Measurements from ENCODE around the gene UBE2G2.

UBE2G2 gene

DNA sequence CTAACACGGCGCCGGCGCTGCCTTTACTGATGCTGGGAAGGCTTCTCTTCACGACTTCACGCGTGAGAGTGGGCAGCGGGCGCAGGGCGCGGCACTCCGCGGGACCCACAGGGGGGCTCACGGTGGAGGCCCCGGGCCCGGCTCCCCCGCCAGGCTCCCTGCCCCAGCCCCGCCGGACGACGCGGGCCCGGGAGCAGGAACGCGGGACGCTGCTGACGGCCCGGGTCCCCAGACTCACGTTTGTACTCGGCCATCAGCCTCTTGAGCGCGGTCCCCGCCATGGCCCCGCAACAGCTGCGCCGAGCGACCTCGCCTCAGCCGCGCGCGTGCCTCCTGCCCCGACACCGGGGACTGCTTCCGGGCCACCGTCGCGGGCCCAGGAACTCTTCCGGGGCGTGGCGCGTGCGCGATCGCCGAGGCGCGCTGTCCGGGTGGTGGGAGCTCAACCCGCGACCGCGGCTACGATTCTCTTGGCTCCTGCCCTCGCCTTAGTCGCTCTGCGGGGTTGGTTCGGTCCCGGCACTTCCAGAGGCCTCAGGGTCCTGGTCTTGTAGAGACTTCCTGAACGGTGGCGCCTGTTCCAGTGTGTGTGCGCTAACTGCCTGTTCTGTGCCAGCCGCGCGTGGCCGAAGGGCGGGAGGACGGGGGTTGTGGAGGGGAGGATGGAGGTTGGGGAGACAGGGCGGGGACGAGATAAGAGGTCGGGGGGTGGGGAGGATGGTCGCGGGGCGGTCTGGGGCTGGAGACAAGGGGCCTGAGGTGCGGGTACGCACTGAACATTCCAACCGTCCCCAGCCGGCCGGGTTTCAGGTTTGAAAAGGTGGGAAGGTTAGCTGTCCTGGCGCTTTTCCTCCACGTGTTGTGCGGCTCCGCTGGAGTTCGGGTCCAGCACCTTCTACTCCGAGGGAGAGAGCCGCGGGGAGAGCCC lies at the start of gene UBE2G2:
TSS of gene UBE2G2 (minus strand) at position 353 of the 928 bp plus-strand sequence. CDS start at position 281, 72 bp downstream.
- DNase-seq, result peak; percentile 93

GRCh38 chr21:44850905-44851657 lies 49.5 kb upstream of the UBE2G2 start:
- DNase-seq, result no peak

DNA sequence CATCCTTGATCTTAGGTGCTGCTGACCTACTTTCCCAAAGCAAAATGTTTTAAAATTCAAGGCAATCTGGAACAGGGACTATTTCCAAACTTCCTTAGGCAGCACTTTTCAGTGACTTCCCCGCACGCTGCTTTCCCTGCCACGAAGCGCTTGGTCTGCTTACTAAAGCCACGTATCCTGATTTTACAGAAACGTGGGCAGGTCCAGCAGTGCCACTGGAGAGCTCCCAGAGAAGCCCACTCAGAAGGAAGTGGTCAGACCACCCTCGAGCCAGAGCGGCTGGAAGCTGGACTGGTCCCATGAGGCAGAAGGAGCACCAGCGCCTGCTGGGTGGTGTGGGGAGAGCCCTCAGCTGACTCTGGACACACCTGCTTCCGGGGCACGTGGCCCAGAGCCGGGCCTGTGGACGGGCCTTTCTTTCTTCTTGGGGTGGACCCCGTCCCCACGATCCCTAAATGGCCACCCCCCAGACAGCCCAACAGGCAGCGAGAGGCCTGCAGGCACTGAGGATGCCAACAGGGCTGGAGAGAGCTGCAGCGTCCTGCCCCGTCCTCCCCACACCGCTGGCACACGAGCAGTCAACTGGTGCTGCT lies 48.7 kb upstream of the UBE2G2 start:
- no peak for DNase-seq

DNA sequence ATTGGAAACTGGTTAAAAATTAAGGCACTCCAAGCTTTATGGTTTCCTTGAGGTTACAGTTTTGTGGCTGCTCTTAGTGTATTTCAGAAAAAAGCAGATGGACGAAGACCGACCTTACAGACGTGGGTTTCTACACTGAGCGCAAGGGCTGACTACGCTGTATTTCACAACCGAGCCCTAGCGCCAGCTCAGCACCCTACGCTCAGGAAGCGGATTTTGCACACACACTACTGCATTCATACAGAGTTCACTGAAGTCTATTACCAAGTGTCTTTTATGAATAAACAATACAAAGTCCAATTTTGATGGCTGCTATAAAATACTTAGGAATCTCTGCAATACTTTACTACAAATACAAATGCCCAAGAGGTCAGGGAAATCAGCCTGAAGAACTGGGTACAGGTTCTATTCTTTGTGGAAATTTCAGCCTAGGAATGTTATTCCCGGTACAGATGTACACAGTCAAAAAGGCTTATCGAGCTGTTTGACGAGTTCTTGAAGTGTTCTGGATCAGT lies 48.1 kb upstream of the UBE2G2 start:
- no peak for DNase-seq

DNA sequence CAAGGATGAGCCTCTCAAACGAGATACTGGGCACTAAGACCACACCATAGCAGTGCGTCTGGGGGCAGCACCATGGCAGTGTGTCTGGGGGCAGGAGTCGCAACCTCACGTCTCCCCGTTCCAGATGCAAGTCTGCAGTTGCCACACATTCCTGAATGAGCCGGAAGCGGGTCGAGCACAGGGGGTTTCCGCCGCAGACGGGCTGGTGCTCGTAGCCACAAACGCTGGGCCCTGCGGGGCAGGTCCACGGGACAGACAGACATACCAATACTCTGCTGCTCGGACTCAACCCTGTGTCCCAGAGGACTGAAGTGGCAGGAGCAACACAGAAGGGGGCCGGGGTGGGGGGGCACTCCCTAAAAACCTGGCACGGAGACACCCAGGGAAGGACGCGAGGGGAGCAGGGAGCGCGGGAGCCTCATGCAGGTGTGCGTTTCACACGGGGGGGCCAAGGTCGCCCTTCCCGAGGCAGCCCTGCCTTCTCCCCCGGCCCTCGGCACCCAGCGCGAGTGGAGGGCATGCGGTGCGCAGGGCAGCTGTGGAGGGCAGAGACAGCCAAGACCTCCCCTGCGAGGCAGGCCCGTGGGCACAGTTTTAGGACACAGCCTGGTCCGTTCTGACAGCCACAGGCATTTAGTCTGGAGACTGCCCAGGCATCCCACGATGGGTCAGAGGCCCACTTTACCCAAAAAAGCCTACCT lies 47.4 kb upstream of the UBE2G2 start:
- DNase-seq, result no peak

DNA sequence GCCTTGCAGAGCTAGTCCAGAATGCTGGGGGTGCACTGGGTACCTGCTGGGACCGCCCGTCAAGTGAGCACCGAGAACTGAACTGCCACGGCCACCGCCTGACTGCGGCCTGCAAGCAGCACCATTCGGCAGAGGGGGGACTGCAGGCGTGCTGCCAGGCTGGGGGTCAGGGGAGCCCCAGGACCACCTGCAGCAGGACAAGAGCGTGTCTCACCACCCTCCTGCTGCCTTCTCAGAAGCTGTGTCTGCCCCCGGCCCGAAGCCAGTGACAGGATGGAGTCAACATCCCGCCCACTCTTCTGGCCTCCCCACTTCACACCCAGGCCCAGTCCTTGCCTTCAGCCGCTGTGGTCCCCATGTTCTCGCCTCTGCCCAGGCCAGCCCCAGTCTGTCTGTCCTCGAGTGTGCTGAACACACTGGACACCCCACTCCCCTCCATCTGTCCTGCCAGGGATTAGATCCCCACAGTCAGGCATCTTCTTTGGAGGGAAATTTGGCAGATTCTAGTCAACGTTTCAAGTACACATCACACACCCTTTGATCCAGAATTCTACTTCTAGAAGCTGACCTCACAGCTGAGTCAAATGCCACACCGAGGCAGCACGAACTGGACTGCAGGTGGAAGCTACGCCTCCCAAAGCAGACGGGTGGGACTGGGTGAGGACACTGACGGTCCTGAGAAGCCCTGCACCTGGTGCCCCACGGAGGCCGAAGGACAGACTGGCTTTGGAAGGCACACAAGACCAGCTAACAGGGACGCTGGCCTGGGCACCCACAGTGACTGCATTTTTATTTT lies 45.8 kb upstream of the UBE2G2 start:
- no peak for DNase-seq

GRCh38 chr21:44846485-44847260 lies 45.1 kb upstream of the UBE2G2 start:
- DNase-seq, result no peak

DNA sequence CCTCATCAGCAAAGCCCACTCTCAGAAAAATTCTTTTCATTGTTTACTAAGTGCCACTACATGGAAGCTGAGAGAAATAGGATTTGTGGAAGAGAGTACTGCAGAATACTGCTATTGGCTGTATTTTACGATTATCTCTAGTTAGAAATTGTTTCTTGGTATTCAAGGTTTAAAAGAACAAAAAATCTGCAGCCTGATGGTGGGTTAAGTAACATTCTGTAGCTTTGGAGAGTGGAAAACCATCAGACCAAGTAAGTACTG lies 44.5 kb upstream of the UBE2G2 start:
- no peak for DNase-seq

GRCh38 chr21:44845418-44846223 lies 44.0 kb upstream of the UBE2G2 start:
- DNase-seq, result peak; percentile 41

DNA sequence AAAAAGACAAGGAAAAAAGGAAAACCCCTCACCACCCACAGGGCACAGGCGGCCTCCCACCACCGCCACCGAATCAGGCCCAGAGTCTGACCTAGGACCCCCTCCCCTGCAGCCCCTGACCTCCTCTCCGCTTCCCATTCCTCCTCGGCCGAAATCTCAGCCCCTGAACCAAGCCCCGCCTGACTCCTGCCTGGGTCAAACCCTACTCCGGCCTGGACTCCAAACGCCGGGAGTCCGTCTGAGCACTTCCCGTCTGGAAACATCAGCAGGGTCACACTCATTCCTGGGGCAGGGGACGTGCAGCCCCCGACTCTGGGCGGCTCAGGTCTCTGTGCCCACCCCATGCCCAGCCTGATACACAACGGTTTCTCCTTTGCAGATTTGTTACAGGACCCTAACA lies 42.6 kb upstream of the UBE2G2 start:
- no peak for DNase-seq

GRCh38 chr21:44842721-44843445 lies 41.3 kb upstream of the UBE2G2 start:
- DNase-seq, result no peak

DNA sequence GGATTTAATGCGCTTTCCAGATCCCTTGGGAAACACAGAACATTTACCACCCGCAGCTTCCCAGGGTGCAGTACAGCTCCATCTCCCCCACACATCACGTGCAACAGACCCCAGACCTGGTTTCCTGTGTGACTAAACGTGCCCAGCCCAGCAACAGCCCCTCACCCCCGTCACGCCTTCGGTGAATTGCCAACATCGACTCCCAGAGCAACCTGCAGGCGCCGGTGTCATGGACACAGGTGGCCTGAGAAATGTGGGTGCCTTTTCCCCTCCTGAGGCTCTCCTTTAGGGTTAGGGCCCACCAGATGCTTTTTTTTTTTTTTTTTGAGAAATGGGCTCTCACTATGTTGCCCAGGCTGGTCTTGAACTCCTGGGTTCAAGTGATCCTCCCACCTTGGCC lies 40.5 kb upstream of the UBE2G2 start:
- DNase-seq, result no peak

DNA sequence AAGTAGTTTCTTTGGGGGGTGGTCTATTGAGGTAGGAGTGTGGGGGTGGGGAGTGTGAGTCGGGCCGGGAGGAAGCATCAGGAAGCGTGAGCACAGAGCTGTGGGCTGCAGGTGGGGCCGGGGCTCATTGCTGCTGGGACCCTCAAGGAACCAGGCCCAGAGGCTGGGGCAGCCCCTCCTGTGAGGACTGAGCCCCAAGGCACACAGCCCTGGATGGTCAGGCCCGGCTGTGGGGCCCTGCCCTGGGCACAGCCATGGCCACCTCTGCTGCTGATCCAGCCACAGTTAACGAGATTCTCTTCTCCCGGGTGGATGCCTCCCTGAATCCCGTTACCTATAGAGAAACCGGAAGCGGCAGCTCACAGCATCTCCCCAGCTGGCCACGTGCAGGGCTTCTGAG lies 39.2 kb upstream of the UBE2G2 start:
- no peak for DNase-seq

GRCh38 chr21:44838951-44839350 lies 37.3 kb upstream of the UBE2G2 start:
- DNase-seq, result no peak

DNA sequence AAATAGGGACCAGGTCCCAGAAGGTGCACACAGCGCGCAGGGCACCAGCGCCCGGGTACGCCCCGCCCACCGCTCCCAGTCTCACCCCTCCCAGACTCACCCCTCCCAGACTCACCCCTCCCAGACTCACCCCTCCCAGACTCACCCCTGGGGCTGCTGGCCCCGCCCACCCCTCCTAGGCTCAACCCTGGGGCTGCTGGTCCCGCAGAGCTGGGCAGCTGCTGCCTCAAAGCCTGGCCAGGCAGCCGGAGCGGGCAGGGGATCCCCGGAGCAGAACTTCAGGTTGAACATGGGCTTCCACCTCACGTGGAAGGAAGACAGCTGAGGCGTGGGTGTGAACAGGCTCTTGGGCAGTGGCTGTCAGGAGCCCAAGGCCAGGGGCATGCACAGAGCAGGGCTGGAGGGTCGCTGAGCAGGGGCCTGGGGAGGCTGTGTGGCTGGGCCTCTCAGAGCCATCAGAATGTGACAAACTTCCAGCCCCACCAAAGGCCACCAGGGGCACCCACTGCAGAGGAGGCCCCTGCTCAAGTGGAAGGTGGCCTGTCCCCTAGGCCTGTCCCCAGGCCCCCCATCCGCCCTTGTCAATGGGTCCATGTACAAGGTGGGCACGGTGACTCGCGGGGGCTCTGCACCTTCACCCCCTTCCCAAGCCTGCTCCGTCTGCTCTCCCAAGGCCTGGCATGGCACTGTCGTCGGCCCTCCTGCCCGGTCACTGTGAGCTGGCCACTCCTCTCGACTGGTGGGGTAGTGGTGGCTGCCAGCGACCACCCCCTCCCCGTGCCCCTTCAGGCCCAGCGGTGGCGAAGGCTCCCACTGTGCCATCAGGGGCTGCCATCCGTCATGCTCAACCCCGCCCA lies 36.6 kb upstream of the UBE2G2 start:
- DNase-seq, result no peak

- DNase-seq, result no peak
Observed at GRCh38 chr21:44837537-44837936, 35.9 kb upstream of the UBE2G2 start.

- no peak for DNase-seq
Observed at GRCh38 chr21:44836666-44837471, 35.2 kb upstream of the UBE2G2 start.

- DNase-seq, result no peak
Observed at GRCh38 chr21:44836349-44836665, 34.7 kb upstream of the UBE2G2 start.
